ENCODE results near the gene APOBEC3G. TPM values are rescaled to one million over a fixed set of nuclear protein-coding genes. Genes with fewer than 3 reads are reported as not detected.

APOBEC3G gene
- total and polyA plus RNA-seq, 2 of the 13 experiments (the other 11 are each of a cell fraction or from before 2014, with no cell fraction given): 3.2 to 4.1 TPM

DNA sequence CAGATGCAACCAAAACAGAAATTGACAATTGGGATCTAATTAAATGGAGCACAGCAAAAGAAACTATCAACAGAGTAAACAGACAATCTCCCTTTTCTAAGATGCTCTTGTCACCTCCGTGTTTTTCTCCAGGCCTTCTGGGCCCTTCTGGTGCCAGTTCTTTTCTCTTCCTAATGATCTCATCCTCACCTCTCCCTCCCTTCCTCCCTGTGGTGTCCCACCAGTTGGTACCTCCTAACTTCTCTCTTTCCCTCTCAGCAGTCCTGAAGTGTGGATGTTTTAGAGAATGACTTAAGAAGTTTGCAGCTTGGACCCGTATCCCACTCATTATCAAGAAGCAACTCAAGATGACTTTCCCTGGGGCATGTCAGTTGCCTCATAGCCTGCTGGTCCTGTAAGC is 26.4 kb downstream of the APOBEC3G start:
- Histone ChIP-seq H3K36me3 (replicated peaks in 1 of 2; ENCODE audit: control insufficient read depth in 1 of 2, insufficient read depth in 2 of 2, low read length in 2 of 2) (no peaks in the 10 kb centered on the region), H4K20me1 (ENCODE audit: insufficient read depth, low read length) (no peaks in the 10 kb centered on the region), H3K9ac (ENCODE audit: insufficient read depth, low read depth, low read length) (no peak overlapping the region), H3K79me2 (ENCODE audit: insufficient read depth, low read length) (no peaks in the 10 kb centered on the region), H2AFZ (ENCODE audit: low read length) (no peak overlapping the region), H3K4me1 (ENCODE audit: insufficient read depth, low read length) (peaks cover 16% of the 10 kb centered on the region), H3K27ac (ENCODE audit: extremely low read length, insufficient read depth, low read length) (no peak overlapping the region), H3K4me3 (replicated peaks in 1 of 3; ENCODE audit: insufficient read depth in 1 of 3, low read depth in 2 of 3, low read length in 3 of 3) (no peak overlapping the region), H3K9me3 (ENCODE audit: low read length) (no peaks in the 10 kb centered on the region), H3K4me2 (ENCODE audit: low read depth, low read length) (no peak overlapping the region), H3K27me3 (ENCODE audit: control insufficient read depth in 1 of 2, insufficient read depth in 2 of 2, low read length in 2 of 2) (peaks cover 0 to 2% of the 10 kb centered on the region in 2 experiments; a peak in 3 of 5 replicates)
- no peak for ATAC-seq
- BruUV-seq (replicated peaks): no TSS peak
- ChIA-PET POLR2A (no interaction called here), CTCF (ENCODE audit: low intra/inter-chr PET ratio, low total read pairs) (no interaction called here)
- TF ChIP-seq, protein P1, sequence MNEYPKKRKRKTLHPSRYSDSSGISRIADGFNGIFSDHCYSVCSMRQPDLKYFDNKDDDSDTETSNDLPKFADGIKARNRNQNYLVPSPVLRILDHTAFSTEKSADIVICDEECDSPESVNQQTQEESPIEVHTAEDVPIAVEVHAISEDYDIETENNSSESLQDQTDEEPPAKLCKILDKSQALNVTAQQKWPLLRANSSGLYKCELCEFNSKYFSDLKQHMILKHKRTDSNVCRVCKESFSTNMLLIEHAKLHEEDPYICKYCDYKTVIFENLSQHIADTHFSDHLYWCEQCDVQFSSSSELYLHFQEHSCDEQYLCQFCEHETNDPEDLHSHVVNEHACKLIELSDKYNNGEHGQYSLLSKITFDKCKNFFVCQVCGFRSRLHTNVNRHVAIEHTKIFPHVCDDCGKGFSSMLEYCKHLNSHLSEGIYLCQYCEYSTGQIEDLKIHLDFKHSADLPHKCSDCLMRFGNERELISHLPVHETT (CRISPR knock-in tag; conservative IDR thresholded peaks at IDR 0.05): no peak
- no peak for TF ChIP-seq RFX3 (CRISPR knock-in tag; IDR thresholded peaks at IDR 0.05)
- no peak for TF ChIP-seq KLF6 (CRISPR knock-in tag; IDR thresholded peaks at IDR 0.05)
- TF ChIP-seq MEIS2 (CRISPR knock-in tag; IDR thresholded peaks at IDR 0.05): no peak
- TF ChIP-seq, protein P2, sequence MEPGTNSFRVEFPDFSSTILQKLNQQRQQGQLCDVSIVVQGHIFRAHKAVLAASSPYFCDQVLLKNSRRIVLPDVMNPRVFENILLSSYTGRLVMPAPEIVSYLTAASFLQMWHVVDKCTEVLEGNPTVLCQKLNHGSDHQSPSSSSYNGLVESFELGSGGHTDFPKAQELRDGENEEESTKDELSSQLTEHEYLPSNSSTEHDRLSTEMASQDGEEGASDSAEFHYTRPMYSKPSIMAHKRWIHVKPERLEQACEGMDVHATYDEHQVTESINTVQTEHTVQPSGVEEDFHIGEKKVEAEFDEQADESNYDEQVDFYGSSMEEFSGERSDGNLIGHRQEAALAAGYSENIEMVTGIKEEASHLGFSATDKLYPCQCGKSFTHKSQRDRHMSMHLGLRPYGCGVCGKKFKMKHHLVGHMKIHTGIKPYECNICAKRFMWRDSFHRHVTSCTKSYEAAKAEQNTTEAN (CRISPR knock-in tag; conservative IDR thresholded peaks at IDR 0.05): no peak
- TF ChIP-seq ZSCAN31 (CRISPR knock-in tag; IDR thresholded peaks at IDR 0.05; ENCODE audit: low read depth): no peak
- TF ChIP-seq, protein P3, sequence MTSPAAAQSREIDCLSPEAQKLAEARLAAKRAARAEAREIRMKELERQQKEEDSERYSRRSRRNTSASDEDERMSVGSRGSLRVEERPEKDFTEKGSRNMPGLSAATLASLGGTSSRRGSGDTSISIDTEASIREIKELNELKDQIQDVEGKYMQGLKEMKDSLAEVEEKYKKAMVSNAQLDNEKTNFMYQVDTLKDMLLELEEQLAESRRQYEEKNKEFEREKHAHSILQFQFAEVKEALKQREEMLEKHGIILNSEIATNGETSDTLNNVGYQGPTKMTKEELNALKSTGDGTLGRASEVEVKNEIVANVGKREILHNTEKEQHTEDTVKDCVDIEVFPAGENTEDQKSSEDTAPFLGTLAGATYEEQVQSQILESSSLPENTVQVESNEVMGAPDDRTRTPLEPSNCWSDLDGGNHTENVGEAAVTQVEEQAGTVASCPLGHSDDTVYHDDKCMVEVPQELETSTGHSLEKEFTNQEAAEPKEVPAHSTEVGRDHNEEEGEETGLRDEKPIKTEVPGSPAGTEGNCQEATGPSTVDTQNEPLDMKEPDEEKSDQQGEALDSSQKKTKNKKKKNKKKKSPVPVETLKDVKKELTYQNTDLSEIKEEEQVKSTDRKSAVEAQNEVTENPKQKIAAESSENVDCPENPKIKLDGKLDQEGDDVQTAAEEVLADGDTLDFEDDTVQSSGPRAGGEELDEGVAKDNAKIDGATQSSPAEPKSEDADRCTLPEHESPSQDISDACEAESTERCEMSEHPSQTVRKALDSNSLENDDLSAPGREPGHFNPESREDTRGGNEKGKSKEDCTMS (CRISPR knock-in tag; conservative IDR thresholded peaks at IDR 0.05): no peak
- TF ChIP-seq HOXA5 (CRISPR knock-in tag; IDR thresholded peaks at IDR 0.05): no peak
- TF ChIP-seq ZNF296 (CRISPR knock-in tag; conservative IDR thresholded peaks at IDR 0.05): no peak
- in situ Hi-C loops (cut with HindIII; ENCODE audit: extremely low pct_ligation_motif_present, low pct_unique_long_range_greater_than_20kb) (no loop called here), intact Hi-C loops (cut with micrococcal nuclease; ENCODE audit: unreplicated experiment) (no loop called here)
- no peak for FAIRE-seq
- WGBS (ENCODE audit: low lambda C conversion rate): 0% methylated on average over 2 of the region's 2 CpGs
- DNase-seq (ENCODE audit: low spot score): no peak

Measured in HepG2 (cell line).